GM18519 (cell line): ENCODE results near the gene MAP3K1.

Experiments
- ATAC-seq: cut with Tn5 transposase; IDR thresholded peaks from one replicate; pipeline ENCODE4 v1.9.1; 2021; ENCODE audit warnings: mild to moderate bottlenecking, moderate library complexity; ENCODE audit not compliant: unreplicated experiment, low FRiP score

Gene MAP3K1

DNA sequence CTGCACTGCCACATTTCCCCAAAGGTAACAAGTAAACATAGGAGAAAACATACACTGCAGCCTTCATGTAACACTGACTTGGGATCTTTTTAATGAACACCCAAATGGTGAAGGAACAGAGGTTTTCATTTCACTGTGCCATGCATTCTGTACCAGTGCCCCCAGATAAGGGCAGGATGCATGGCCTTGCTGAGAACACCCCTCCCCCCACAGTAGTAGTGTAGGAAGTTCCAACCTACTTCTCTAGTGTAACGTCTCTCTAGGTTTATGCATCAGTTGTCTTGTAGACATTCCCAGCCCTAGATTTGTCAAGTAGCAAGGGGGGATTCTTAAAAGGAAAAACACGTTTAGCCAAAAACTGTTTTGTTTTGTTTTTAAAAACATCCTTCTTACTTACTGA, 29.9 kb downstream of the MAP3K1 start:
- no peak for ATAC-seq

GRCh38 chr5:56845904-56846480, 30.6 kb downstream of the MAP3K1 start:
- no peak for ATAC-seq

DNA sequence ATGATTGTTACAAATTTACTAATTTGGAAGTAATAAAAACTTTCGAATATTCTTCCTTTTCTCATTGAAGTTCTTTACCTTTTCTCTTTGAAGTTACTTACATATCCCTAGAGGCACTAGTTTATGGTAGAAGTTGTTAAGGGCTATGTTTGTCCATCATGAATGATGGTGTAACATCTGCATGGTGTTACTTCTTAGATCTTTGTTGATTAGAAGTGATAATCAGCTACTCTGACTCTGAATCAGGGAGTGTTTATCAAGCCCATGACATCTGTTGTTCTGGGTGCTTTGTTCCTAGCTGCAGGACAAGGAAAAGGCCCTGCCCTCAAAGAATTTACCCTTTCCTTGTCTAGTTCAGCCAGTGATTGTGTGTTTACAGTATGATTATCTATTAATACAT, 32.9 kb downstream of the MAP3K1 start:
- ATAC-seq, result no peak

GRCh38 chr5:56849671-56850070, 34.3 kb downstream of the MAP3K1 start:
- ATAC-seq, result no peak

DNA sequence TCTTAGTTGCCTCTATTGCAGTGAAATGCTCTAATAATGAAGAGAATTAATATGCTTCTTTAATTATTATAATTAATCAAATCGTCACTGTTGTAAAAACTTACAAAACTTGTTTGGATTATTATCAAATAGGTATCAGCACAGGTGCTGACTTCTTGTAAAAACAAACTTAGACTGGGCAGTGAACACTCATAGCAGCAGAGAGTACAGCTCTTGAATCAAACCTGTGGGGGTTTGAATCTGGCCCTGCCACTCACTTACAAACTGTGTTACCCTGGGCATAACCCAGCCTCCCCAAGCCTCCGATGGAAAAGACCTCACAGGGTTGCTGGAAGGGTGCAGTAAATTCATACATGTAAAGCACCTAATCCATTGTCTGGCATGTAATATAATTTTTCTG, 35.1 kb downstream of the MAP3K1 start:
- ATAC-seq, result no peak

DNA sequence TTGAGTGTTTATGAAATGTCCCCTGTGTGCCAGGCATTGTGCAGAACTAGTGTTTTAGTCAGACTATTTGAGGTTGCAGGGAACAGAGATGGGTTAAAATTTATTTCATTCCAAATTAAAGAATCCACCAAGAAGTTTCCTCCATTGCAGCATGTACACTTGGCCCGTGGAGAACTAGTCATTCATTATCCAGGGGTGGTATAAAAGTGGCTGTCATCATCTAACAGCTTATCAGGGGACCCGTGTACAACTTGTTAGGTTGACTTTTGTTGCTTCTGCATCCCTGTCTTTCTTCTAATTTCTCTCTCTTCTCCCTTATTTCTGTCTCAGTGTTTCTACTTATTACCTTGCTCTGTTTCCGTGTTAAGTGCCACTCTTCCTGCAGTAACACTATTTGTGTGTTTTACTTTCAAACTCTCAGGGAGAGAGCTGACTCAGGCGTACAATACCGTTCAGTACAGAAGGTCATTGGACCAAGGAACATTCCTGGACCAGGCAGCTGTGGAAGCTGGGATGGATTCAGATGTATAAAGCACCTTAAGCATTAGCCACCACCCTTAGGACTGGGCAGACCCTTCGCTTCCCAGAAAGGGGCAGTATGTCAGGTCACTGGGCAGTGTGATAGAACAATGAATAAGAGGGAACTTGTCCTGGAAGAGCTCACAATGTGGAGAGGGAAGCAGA, 36.1 kb downstream of the MAP3K1 start:
- ATAC-seq, result no peak

- no peak for ATAC-seq
Measured at GRCh38 chr5:56852228-56853000, 37.1 kb downstream of the MAP3K1 start.

- no peak for ATAC-seq
Measured at GRCh38 chr5:56853698-56854097, 38.3 kb downstream of the MAP3K1 start.

- ATAC-seq, result no peak
Measured at GRCh38 chr5:56854920-56855319, 39.6 kb downstream of the MAP3K1 start.

DNA sequence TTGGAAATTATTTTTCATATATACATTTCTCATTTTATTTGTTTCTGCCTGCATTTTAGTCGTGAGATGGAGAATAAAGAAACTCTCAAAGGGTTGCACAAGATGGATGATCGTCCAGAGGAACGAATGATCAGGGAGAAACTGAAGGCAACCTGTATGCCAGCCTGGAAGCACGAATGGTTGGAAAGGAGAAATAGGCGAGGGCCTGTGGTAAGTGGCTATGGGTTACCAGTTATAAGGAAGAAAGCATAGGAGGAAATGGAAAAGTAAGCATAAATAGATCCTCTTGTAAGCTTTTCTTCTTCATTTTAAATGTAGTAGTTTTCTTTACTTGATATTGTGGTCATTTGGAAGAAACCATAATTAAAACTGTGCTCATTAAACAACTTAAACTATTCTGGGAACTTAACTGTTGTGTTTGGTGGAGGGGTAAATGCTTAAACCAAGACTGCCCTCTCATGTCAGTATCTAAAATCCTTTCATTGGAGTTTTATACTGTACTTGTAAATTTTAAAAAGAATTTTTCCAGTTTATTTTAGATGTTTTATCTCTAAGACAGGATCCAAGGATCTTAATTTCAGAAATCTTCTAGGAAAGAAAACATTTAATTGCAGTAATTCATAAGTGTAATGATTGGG, 41.3 kb downstream of the MAP3K1 start:
- ATAC-seq, result no peak

- ATAC-seq, result no peak
Measured at GRCh38 chr5:56858777-56859442, 43.6 kb downstream of the MAP3K1 start.

- ATAC-seq, result no peak
Measured at GRCh38 chr5:56861893-56862485, 46.6 kb downstream of the MAP3K1 start.

DNA sequence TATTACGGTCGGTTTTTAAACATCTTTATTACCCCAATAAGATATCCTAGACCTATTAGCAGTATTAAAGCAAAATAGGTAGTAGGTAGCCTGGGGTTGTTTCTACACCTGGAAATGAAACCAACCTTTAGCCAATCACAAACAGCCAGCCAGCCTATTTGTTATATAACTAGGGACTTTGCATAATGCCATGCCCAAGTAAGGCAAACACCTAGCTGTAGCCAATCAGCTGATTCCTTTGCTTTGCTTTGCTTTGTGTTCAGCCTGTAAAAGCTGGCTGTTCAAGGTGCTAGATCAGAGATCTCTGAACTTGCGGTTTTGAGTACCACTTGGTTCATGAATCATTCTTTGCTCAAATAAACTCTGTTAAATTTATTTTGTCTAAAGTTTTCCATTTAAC, 47.6 kb downstream of the MAP3K1 start:
- no peak for ATAC-seq

DNA sequence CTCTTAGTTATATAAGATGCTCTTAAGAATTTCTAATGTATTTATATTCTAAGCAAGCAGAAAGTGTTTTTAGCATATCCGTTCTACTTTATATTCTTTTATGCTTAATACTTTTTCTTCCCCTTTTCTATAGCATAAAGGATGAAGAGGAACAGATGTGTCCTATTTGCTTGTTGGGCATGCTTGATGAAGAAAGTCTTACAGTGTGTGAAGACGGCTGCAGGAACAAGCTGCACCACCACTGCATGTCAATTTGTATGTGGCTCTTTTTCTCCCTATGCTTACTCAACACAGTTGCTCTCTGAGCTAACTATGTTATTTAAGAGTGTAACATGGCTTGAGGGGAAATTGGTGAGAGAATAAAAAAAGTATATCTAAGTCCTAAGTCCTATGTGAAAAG, 56.4 kb downstream of the MAP3K1 start:
- no peak for ATAC-seq

GRCh38 chr5:56873056-56873455, 57.7 kb downstream of the MAP3K1 start:
- no peak for ATAC-seq

DNA sequence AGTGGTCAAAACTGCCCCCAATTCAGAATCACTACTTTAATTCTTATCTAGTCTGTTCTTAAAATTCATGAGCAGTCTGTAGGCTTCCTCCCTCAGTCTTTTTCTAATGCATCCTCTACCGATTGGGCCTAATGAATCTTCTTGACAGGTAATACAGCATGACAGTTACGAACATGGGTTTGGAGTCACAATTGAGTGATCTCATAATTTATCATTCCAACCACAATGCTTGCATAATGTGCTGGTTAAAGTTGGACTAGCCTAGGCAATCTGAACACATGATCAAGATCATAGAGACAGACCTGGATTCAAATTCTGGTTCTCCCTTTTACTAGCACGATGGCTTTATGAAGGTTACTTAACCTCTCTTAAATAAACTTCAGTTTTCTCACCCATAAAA, 61.0 kb downstream of the MAP3K1 start:
- ATAC-seq, result no peak

- no peak for ATAC-seq
Measured at GRCh38 chr5:56881571-56881970, 66.2 kb downstream of the MAP3K1 start.

DNA sequence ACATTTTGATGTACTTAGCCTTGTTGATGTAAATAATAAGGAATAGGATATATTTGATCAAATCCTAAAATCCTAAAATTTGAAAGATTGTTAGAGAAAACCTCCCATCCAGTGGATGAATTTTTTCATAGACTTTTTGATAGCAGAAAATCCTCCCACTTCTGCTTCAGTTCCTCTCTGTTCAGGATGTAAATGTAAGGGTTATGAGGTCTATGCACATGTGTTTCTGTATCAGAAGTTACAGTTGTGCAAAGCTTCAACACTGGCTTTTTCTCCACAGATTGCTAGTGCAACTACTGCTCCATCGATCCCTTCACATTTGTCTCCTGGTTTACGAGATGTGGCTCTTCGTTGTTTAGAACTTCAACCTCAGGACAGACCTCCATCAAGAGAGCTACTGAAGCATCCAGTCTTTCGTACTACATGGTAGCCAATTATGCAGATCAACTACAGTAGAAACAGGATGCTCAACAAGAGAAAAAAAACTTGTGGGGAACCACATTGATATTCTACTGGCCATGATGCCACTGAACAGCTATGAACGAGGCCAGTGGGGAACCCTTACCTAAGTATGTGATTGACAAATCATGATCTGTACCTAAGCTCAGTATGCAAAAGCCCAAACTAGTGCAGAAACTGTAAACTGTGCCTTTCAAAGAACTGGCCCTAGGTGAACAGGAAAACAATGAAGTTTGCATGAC, 78.1 kb downstream of the MAP3K1 start:
- ATAC-seq, result no peak

- no peak for ATAC-seq
Measured at GRCh38 chr5:56896763-56897162, 81.4 kb downstream of the MAP3K1 start.

GRCh38 chr5:56898213-56898612, 82.9 kb downstream of the MAP3K1 start:
- ATAC-seq, result no peak
